ENCODE measurements around the gene PKNOX2.

GRCh38 chr11:125253795-125254525 is 89.4 kb downstream of the PKNOX2 start:
- no peak for TF ChIP-seq CTCF (IDR thresholded peaks at IDR 0.05)
- no peak for TF ChIP-seq POLR2AphosphoS5 (IDR thresholded peaks at IDR 0.05; ENCODE audit: insufficient read depth in 1 of 2, low read depth in 1 of 2)

All from vagina (tissue), 2 donors.